Astrocyte of the spinal cord (primary cell): ENCODE results near the gene FAM227B.

Experiments
- DNase-seq: peaks from one replicate; pipeline ENCODE4 v3.0.0; 2011; ENCODE audit warnings: low read depth, low spot score
- H3K4me3 ChIP-seq: 2 replicates; pipeline ENCODE4 v1.5.1; 2011; ENCODE audit warnings: low read depth, mild to moderate bottlenecking, low read length, moderate library complexity
- in situ Hi-C: cut with HindIII; loops from 2 replicates; pipeline ENCODE4 v1.10.0; 2017; ENCODE audit warnings: low sequenced_read_pairs
- TF ChIP-seq, protein P1 (sequence below): IDR thresholded peaks from 2 replicates; pipeline ENCODE4 v1.5.1; 2012; ENCODE audit warnings: low read depth, mild to moderate bottlenecking, low read length, inconsistent platforms

The FAM227B gene

DNA sequence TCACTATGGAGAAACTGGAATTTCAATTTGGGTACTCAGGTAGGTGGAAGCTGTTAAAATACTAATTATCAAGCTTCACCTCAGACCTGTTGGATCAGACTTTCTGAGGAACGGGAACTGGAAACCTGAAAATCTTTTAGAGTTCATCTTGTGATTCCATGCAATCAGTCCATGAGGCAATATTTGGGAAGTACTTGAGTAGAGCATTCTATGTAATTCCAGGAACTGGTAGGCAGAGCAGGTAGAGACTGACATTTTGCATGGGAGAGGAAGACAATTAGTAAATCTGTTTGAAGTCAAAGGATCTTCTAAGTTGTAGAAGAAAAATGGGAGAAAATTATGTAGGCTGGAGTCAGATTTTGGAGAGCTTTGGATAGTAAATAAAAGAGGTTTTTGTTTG lies 154.5 kb downstream of the FAM227B start:
- in situ Hi-C loops, result no loop called here
- TF ChIP-seq, protein P1, sequence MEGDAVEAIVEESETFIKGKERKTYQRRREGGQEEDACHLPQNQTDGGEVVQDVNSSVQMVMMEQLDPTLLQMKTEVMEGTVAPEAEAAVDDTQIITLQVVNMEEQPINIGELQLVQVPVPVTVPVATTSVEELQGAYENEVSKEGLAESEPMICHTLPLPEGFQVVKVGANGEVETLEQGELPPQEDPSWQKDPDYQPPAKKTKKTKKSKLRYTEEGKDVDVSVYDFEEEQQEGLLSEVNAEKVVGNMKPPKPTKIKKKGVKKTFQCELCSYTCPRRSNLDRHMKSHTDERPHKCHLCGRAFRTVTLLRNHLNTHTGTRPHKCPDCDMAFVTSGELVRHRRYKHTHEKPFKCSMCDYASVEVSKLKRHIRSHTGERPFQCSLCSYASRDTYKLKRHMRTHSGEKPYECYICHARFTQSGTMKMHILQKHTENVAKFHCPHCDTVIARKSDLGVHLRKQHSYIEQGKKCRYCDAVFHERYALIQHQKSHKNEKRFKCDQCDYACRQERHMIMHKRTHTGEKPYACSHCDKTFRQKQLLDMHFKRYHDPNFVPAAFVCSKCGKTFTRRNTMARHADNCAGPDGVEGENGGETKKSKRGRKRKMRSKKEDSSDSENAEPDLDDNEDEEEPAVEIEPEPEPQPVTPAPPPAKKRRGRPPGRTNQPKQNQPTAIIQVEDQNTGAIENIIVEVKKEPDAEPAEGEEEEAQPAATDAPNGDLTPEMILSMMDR, result no peak
- DNase-seq, result no peak
- H3K4me3 ChIP-seq, result no peak overlapping the region

DNA sequence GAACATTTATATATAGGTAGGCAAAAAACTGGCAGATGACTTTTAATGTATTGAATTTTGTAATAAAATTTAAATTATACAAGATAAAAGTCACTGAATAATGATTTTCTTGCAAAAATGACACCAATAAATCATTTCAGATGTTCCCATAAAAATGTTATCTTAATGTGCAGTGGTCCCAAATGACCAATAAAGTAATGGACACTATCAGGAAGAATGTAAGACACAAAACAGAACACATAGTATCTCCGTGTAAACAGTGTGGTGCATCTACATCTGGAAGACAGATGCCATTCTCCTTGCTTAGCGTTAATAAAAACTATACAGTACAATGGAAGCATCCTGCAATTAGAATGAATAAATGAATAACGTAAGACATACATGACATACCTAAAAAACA lies 156.1 kb downstream of the FAM227B start:
- in situ Hi-C loops, result no loop called here
- no peak overlapping the region for H3K4me3 ChIP-seq
- TF ChIP-seq, protein P1, result no peak
- no peak for DNase-seq

DNA sequence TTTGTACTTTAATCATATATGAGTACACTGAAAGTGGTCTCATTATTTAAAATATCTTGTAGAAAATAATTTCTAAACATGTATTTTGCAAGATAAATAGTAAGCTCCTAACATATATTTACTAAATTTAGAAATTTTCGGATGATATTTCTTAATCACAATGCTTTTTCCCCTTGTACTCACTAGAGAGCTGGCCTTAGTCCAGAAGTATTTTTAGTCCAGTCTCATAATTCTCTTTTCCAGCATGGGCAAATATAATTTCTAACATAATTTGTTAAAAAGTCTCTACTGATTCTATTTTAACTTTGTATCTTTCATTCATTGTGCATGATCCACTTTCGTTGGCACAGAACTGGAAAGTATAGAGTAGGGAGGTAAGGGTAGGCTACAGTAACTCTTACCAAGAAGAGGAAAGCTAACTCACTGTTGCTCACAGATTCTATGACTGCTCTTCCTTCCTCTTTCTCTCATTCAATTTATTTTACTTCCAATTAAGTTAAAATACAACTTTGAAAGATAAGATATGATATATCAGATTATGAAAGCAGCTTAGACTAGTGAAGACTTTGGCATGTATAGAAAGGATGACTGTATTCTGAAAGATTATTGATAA lies 158.3 kb downstream of the FAM227B start:
- DNase-seq, result no peak
- TF ChIP-seq, protein P1, result no peak
- H3K4me3 ChIP-seq, result no peak overlapping the region
- in situ Hi-C loops, result no loop called here

DNA sequence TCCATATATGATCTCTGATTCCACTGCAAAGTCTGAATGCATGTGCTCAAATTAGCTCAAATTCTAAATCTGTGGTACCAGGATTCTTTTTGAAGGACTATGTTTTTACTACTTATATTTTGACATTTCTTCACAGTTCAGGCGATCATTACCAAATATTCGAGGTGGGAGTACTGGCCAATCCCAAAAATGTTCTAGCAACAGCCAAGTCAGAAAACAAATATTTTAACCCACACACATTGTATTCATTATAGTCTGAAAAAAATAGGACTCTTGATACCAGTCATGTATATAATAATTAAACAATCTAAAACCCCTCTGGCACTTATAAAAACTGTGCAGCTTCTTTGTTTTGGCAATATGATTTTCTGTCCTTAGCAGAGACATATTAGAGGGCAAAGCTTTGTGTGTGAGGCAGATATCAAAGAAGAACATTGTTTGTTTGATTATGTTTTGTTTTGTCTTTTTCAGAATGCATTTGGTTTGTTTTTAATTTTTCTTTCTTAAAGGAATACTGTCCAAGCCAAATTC lies 160.1 kb downstream of the FAM227B start:
- no peak for DNase-seq
- H3K4me3 ChIP-seq, result no peak overlapping the region
- TF ChIP-seq, protein P1, result no peak
- in situ Hi-C loops, result no loop called here

DNA sequence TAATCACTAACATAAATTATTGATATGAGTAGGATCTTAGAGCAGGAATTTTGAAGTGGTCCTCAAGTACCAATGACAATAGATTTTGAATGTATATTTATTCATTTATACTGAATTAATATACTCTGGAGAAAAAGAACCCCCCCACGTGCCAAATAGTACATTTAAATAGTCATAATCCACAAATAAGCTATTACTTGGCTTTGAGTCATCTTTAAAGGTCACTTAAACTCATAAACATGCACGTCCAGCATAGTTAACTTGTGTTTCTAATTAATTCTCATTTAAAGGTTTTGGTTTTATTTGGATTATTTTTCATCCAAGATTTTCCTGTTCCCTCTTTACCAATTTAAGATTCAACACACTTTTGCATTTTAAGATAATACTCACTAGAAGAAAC lies 162.5 kb downstream of the FAM227B start:
- no peak for DNase-seq
- TF ChIP-seq, protein P1, result no peak
- in situ Hi-C loops, result no loop called here
- no peak overlapping the region for H3K4me3 ChIP-seq

DNA sequence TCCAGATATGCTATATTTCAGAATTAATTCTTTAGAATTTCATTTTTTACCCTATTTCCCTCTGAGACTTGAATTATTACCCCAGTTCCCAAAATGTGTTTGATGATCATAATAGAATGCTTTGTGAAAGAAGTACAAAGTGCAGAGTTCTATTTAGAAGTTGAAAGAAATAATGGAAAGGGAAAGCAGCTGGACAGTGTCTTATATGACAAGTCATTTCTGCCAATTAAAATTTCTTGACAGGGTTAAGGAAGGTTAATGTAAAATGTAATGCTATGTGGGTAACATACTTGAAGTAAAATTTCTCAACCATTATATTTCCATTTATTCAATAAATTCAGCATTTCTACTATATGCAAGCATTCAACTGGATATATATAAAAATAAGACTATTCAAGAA lies 164.5 kb downstream of the FAM227B start:
- DNase-seq, result no peak
- TF ChIP-seq, protein P1, result no peak
- no peak overlapping the region for H3K4me3 ChIP-seq
- in situ Hi-C loops, result no loop called here

DNA sequence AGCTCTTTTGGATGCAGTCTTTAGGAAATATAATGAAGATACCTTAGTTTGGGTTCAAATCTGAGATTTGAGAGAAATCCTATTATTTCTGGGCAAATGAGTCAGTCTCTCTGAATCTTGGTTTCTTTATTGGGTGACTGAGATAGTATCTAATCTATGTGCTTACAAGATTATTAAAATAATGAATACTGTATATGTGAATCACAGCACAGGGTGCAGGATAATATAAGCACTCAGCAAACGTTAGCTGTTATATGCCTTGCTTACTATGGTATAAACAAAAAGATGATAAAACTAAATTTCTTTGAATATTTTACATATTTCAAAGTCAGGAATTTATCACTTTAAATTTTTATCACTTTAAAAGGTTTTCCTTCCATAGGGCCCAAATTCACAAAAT lies 168.0 kb downstream of the FAM227B start:
- TF ChIP-seq, protein P1, result no peak
- in situ Hi-C loops, result no loop called here
- no peak overlapping the region for H3K4me3 ChIP-seq
- no peak for DNase-seq
